Measurements from ENCODE around the gene DGKE. TPM values are rescaled to one million over a fixed set of nuclear protein-coding genes. Genes with fewer than 3 reads are reported as not detected.

DGKE gene
- total RNA-seq, 1 donor from 2014 or later, result 8.6 TPM

GRCh38 chr17:56812901-56813388 is 21.0 kb upstream of the DGKE start:
- no peak for TF ChIP-seq CTCF (IDR thresholded peaks at IDR 0.05; ENCODE audit: unreplicated experiment)
- H3K4me3 Mint-ChIP-seq, result no peak overlapping the region
- peak in 1 of 2 experiments; percentile 46 for DNase-seq (ENCODE audit: low spot score in 2 of 2, unreplicated experiment in 2 of 2)

DNA sequence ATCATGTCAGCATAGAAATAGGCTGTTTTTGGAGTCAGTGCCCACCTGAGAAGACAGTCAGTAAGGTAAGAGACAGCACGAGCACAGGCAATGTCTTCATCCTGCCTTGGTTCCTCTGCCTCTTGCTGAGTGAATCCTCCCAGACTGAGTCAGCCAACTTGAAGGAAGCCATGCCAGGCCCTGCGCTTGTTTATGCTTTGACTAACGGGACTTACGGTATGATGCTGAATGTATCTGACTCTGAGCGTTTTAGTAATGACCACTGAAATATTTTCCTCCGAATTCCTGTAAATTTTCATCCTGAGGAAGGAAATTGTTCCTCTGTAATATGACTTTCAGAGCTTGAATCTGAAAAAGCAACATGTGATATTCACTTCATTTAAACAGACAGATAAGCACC is 18.2 kb upstream of the DGKE start:
- no peak for DNase-seq (ENCODE audit: low spot score in 2 of 2, unreplicated experiment in 2 of 2)
- TF ChIP-seq CTCF (IDR thresholded peaks at IDR 0.05; ENCODE audit: unreplicated experiment), result no peak
- no peak overlapping the region for H3K4me3 Mint-ChIP-seq
- no peaks in the 10 kb centered on the region for H3K27me3 Mint-ChIP-seq (ENCODE audit: low read depth)
- no peaks in the 10 kb centered on the region for H3K9me3 Mint-ChIP-seq
- H3K4me1 Mint-ChIP-seq, result peaks cover 20% of the 10 kb centered on the region
- H3K27ac Mint-ChIP-seq, result no peak overlapping the region
- no peaks in the 10 kb centered on the region for H3K36me3 Mint-ChIP-seq

More at GRCh38 chr17:56812901-56813388, 21.0 kb upstream of the DGKE start:
- Mint-ChIP-seq H3K27ac (peak overlapping the region; percentile 10), H3K9me3 (no peaks in the 10 kb centered on the region), H3K36me3 (no peaks in the 10 kb centered on the region), H3K4me1 (peaks cover 16% of the 10 kb centered on the region), H3K27me3 (ENCODE audit: low read depth) (no peaks in the 10 kb centered on the region)

- TF ChIP-seq CTCF (IDR thresholded peaks at IDR 0.05; ENCODE audit: unreplicated experiment), result no peak
- no peaks in the 10 kb centered on the region for H3K36me3 Mint-ChIP-seq
- no peak overlapping the region for H3K27ac Mint-ChIP-seq
Observed at GRCh38 chr17:56817066-56817465, 16.9 kb upstream of the DGKE start.

GRCh38 chr17:56819030-56819429 is 14.9 kb upstream of the DGKE start:
- Mint-ChIP-seq H3K27me3 (ENCODE audit: low read depth) (no peaks in the 10 kb centered on the region), H3K4me1 (peaks cover 4% of the 10 kb centered on the region), H3K4me3 (no peak overlapping the region), H3K36me3 (peaks cover 4% of the 10 kb centered on the region), H3K27ac (no peak overlapping the region), H3K9me3 (no peaks in the 10 kb centered on the region)
- no peak for DNase-seq (ENCODE audit: low spot score in 2 of 2, unreplicated experiment in 2 of 2)
- TF ChIP-seq CTCF (IDR thresholded peaks at IDR 0.05; ENCODE audit: unreplicated experiment), result no peak

More at GRCh38 chr17:56817066-56817465, 16.9 kb upstream of the DGKE start:
- peaks cover 20% of the 10 kb centered on the region for H3K4me1 Mint-ChIP-seq
- H3K9me3 Mint-ChIP-seq, result no peaks in the 10 kb centered on the region
- H3K27me3 Mint-ChIP-seq (ENCODE audit: low read depth), result no peaks in the 10 kb centered on the region
- DNase-seq (ENCODE audit: low spot score in 2 of 2, unreplicated experiment in 2 of 2), result no peak
- no peak overlapping the region for H3K4me3 Mint-ChIP-seq

DNA sequence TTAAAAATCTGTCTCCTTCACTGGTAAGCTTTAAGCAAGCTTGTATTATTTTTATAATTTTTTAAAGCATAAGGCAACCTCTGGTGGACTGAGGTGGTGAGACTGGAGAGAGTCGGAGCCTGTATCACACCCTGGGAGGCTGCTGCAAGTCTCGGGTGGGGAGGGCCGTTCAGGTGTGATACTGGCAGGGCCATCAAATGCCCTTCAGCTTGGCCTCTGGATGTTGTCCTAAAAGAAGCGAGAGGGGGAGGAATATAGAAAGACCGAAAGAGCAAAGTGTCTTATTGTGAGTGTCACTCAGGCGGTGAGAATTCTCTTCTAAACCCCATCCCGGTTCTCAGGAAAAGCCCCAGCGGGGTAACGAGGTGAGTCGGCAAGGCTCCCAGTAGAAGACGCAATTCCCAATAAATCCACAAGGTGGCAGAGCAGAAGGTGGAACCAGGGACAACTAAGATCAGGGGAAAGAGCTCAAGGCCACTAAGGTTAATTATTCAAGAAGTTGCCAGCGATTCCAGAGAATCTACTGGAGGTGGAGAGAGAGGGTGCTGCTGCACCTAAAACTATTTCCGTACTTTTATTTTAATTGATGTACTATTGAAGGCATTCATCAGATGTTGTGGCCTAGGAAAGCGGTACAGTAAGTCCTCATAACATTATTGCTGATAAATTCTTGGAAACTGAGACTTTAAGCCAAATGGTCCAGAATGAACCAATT is 14.4 kb upstream of the DGKE start:
- H3K4me1 Mint-ChIP-seq, result peaks cover 4% of the 10 kb centered on the region
- no peaks in the 10 kb centered on the region for H3K27me3 Mint-ChIP-seq (ENCODE audit: low read depth)
- TF ChIP-seq CTCF (IDR thresholded peaks at IDR 0.05; ENCODE audit: unreplicated experiment), result peak; percentile 90
- no peaks in the 10 kb centered on the region for H3K9me3 Mint-ChIP-seq
- DNase-seq (ENCODE audit: low spot score in 2 of 2, unreplicated experiment in 2 of 2), result peak in 1 of 2 experiments; percentile 62
- no peak overlapping the region for H3K27ac Mint-ChIP-seq
- H3K4me3 Mint-ChIP-seq, result no peak overlapping the region
- peaks cover 9% of the 10 kb centered on the region for H3K36me3 Mint-ChIP-seq
